ENCODE measurements around the gene PLCH2.

DNA sequence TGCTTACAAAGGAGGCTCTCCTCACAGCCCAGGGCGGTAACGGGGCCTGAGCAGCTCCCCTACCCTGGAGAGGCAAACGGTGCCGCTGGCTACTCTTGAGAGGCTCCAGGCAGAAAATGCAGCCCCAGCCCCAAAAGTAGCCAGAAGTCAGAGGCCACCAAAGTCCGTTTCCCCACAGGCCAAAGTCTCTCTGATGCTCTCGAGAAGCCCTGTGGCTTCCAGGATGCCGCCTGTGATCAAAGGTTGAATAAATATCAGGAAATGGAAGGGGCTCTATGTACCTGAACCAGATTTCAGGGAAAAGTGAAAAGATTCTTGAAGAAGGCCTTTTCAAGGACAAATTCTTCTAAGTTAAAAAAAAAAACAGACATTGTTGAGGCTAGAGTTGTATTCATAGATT, 46.1 kb downstream of the PLCH2 start:
- TF ChIP-seq POLR2A (IDR thresholded peaks at IDR 0.05) = no peak
- TF ChIP-seq, protein P1, sequence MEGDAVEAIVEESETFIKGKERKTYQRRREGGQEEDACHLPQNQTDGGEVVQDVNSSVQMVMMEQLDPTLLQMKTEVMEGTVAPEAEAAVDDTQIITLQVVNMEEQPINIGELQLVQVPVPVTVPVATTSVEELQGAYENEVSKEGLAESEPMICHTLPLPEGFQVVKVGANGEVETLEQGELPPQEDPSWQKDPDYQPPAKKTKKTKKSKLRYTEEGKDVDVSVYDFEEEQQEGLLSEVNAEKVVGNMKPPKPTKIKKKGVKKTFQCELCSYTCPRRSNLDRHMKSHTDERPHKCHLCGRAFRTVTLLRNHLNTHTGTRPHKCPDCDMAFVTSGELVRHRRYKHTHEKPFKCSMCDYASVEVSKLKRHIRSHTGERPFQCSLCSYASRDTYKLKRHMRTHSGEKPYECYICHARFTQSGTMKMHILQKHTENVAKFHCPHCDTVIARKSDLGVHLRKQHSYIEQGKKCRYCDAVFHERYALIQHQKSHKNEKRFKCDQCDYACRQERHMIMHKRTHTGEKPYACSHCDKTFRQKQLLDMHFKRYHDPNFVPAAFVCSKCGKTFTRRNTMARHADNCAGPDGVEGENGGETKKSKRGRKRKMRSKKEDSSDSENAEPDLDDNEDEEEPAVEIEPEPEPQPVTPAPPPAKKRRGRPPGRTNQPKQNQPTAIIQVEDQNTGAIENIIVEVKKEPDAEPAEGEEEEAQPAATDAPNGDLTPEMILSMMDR (IDR thresholded peaks at IDR 0.05) = no peak

All from transverse colon (tissue), 3 donors.